GM18873 (cell line): ENCODE data around the gene TRPV2.

ENCODE experiments used
- ATAC-seq: cut with Tn5 transposase; IDR thresholded peaks from one replicate; pipeline ENCODE4 v1.9.1; 2021; ENCODE audit warnings: mild to moderate bottlenecking, moderate library complexity, moderate number of reproducible peaks; ENCODE audit not compliant: unreplicated experiment, low FRiP score

Gene TRPV2

GRCh38 chr17:16406742-16407674 is 8.4 kb upstream of the TRPV2 start:
- no peak for ATAC-seq

GRCh38 chr17:16407911-16408588 is 7.3 kb upstream of the TRPV2 start:
- peak; percentile 75 for ATAC-seq

DNA sequence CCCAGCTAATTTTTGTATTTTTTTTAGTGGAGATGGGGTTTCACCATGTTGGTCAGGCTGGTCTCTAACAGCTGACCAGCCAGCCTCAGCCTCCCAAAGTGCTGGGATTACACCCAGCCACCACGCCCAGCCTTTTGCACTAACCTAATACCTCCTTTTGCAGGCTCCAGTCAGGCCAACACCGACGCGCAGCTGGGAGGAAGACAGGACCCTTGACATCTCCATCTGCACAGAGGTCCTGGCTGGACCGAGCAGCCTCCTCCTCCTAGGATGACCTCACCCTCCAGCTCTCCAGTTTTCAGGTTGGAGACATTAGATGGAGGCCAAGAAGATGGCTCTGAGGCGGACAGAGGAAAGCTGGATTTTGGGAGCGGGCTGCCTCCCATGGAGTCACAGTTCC is 2.0 kb downstream of the TRPV2 start:
- ATAC-seq, result no peak

GRCh38 chr17:16417896-16418684 is 2.7 kb downstream of the TRPV2 start:
- no peak for ATAC-seq

DNA sequence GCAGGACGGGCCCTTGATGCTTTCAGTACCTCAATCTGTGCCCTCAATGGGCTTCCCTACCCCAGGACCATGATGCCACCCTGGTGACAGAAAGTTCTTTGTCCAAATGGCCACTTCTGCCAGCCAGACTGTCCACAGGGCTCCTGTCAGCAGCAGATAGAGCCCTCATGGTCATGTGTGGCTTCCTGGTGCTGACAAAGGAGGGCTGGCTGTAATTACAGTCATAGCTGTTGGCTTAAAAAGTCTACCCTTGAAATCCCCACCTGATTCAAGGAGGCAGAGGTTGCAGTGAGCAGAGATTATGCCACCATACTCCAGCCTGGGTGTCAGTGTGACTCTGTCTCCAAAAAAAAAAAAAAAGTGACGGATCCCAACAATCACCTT is 3.3 kb downstream of the TRPV2 start:
- no peak for ATAC-seq

GRCh38 chr17:16419074-16419928 is 3.9 kb downstream of the TRPV2 start:
- ATAC-seq, result peak; percentile 41

DNA sequence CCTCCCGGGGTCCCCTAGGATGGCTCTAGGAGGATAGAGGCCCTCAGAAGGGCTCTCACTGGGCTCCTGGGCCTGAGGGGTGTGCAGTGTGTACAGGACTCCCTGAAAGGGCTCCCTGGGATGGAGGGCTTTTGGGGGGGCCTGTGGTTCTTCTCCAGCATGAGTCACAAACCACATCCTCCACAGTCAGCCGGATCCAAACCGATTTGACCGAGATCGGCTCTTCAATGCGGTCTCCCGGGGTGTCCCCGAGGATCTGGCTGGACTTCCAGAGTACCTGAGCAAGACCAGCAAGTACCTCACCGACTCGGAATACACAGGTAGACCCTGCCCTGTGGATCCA is 4.5 kb downstream of the TRPV2 start:
- ATAC-seq, result no peak

GRCh38 chr17:16422416-16422815 is 7.0 kb downstream of the TRPV2 start:
- ATAC-seq, result no peak

DNA sequence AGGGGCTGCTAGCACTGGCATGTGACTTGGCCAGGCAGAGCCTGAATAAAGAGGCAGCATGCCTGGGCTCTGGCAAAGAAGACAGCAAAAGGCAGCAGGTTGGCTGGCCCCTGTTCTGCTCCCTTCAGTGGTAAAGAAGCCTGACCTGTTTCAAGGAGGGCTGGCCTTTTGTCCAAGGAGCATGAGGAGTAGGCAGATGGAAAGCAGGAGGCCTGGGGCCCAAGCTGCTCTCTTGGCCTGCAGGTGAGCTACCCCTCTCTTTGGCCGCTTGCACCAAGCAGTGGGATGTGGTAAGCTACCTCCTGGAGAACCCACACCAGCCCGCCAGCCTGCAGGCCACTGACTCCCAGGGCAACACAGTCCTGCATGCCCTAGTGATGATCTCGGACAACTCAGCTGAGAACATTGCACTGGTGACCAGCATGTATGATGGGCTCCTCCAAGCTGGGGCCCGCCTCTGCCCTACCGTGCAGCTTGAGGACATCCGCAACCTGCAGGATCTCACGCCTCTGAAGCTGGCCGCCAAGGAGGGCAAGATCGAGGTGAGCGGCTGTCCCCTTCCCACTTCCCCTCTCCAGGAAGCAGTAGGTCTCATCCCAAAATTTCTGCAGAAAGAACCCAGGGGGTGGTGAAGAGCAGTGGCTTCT is 8.0 kb downstream of the TRPV2 start:
- ATAC-seq, result no peak

DNA sequence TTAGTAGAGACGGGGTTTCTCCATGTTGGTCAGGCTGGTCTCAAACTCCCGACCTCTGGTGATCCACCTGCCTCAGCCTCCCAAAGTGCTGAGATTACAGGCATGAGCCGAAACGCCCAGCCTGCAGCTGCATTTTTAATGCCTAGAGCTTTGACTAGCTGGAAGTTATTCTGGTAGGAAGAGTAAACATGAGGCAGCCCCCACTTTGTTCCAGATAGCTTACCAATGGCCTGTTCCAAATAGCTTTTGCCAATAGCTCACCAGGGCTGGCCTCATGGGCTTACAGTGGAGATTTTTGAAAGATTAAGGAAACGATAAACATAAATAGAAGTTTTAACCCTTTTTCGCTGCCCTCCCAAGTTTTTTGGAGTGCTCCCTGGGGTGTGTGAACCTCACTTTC is 9.8 kb downstream of the TRPV2 start:
- no peak for ATAC-seq

- no peak for ATAC-seq
These were observed 10.6 kb downstream of the TRPV2 start for GRCh38 chr17:16425698-16426659.

- no peak for ATAC-seq
These were observed 11.6 kb downstream of the TRPV2 start for GRCh38 chr17:16427020-16427419.

DNA sequence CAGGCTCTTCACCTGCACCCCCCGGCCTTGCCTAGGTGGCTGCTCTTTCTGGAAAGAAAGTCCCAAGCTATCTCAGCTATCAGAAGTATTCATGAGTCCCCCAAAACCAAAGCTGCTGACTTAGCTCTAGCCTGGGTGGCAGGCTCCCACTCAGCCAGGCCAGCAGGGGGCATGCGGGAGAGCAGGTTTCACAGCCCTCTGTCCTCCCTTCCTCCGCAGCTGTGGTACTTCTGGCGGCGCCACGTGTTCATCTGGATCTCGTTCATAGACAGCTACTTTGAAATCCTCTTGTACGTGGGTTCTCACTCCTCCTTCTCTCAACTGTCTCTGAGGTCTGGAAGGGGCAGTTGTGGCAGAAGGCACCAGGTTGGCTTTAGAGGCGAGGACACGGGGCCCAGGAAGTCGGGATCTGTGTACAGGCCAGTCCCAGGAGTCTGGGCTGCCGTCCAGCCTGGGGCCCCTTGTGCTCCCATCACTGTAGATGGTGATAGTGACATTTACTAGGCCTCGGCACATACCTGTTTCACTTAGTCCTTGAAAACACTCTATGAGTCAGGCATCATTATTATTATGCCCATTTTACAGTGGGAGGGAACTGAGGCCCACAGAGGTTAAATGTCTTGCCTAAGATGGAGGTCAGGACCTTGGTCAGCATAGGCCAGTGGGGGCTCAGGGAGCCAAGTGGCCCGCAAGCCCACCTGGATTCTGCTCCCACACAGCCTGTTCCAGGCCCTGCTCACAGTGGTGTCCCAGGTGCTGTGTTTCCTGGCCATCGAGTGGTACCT is 12.9 kb downstream of the TRPV2 start:
- no peak for ATAC-seq

- no peak for ATAC-seq
These were observed 13.7 kb downstream of the TRPV2 start for GRCh38 chr17:16429083-16429482.

- no peak for ATAC-seq
These were observed 15.3 kb downstream of the TRPV2 start for GRCh38 chr17:16430650-16431049.

DNA sequence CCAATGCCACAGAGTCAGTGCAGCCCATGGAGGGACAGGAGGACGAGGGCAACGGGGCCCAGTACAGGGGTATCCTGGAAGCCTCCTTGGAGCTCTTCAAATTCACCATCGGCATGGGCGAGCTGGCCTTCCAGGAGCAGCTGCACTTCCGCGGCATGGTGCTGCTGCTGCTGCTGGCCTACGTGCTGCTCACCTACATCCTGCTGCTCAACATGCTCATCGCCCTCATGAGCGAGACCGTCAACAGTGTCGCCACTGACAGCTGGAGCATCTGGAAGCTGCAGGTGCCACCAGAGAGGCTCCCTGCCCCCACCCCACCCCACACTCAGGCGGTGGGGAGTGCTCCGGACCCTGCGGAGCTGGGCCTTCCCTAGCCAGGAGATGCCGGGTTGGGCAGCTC is 16.6 kb downstream of the TRPV2 start:
- no peak for ATAC-seq

DNA sequence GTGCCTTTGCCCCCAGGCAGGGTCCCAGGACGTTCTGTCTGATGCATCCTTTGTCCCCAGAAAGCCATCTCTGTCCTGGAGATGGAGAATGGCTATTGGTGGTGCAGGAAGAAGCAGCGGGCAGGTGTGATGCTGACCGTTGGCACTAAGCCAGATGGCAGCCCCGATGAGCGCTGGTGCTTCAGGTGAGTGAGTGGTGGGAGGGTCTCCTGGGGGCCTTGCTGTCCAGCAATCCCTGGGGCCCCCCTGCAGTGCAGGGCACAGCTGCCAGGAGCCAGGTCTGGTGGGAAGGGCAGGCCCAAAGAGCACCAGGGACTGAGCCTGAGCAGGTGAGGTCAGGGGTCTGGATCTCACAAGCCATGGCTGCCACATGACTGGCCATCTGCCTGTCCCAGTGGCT is 18.1 kb downstream of the TRPV2 start:
- ATAC-seq, result no peak

DNA sequence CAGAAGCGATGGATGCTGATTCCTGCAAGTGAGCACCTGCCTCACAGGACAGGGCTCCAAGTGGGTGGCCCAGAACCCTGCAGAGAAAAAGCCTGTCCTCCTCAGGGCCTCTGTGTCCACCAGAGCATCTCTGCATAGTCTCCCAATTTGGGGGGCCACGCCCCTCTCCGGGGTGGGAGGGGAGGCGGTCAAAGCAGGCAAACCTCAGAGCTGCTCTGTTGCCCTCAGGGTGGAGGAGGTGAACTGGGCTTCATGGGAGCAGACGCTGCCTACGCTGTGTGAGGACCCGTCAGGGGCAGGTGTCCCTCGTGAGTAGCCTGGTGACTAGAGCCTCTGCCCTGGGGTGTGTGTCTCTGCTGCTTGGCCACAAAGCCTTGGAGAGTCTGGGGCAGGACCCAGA is 19.3 kb downstream of the TRPV2 start:
- no peak for ATAC-seq
